GM19035 (cell line): Measurements from ENCODE around the gene HLA-DMB.
A peak's percentile ranks its signal among the peaks of the same experiment; 100 is the strongest.

ENCODE experiments used
- ATAC-seq: cut with Tn5 transposase; IDR thresholded peaks from one replicate; pipeline ENCODE4 v1.9.1; 2021; ENCODE audit not compliant: unreplicated experiment

The HLA-DMB gene

GRCh38 chr6:32912951-32913350, 27.9 kb downstream of the HLA-DMB start:
- ATAC-seq, result no peak

- ATAC-seq, result no peak
These were observed 31.9 kb downstream of the HLA-DMB start for GRCh38 chr6:32908897-32909296.

- ATAC-seq, result no peak
These were observed 34.3 kb downstream of the HLA-DMB start for GRCh38 chr6:32906539-32906938.

GRCh38 chr6:32905078-32905477, 35.8 kb downstream of the HLA-DMB start:
- ATAC-seq, result no peak

GRCh38 chr6:32903952-32904351, 36.9 kb downstream of the HLA-DMB start:
- ATAC-seq, result no peak

GRCh38 chr6:32895006-32895345, 45.9 kb downstream of the HLA-DMB start:
- ATAC-seq, result no peak

- ATAC-seq, result peak; percentile 94
These were observed 46.5 kb downstream of the HLA-DMB start for GRCh38 chr6:32894085-32895005.

- ATAC-seq, result no peak
These were observed 50.0 kb downstream of the HLA-DMB start for GRCh38 chr6:32890831-32891230.

- no peak for ATAC-seq
These were observed 51.3 kb downstream of the HLA-DMB start for GRCh38 chr6:32889533-32889932.

- no peak for ATAC-seq
These were observed 52.3 kb downstream of the HLA-DMB start for GRCh38 chr6:32888576-32888975.

GRCh38 chr6:32887616-32888015, 53.2 kb downstream of the HLA-DMB start:
- no peak for ATAC-seq

- ATAC-seq, result no peak
These were observed 54.0 kb downstream of the HLA-DMB start for GRCh38 chr6:32886681-32887383.

- no peak for ATAC-seq
These were observed 55.0 kb downstream of the HLA-DMB start for GRCh38 chr6:32885698-32886286.
